ENCODE results near the gene OPCML. TPM values are rescaled to one million over a fixed set of nuclear protein-coding genes. Genes with fewer than 3 reads are reported as not detected.

Gene OPCML
- total RNA-seq, 1 experiment from 2014 or later = not detected

DNA sequence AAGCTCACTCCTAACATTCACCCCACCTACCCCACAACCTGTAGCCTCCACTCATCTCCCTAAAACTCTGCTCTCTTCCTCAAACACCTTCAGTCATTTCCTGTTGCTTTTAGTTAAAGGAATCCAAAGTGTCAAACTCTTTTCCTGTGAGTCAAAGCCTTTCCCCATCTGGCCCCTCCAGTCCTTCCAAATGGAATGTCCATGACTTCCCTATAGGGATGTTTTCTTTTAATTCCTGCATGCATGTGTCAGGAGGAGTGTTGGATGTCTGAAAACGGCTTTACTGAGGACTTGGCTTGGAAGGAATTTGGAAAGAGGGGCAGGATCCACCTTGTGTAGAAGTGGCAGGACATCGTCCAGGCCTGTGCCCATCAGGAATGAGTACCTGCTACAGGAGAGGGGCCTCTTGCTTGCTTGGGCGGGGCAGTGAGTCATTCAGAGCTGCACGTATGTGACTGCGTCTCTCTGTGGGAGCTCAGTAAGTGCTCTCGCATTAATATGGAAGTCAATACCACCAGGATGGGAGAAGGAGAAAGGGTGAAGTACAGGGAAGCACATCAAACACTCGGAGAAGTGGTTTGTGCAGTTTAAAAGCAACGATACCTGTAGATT lies 491.9 kb downstream of the OPCML start:
- DNase-seq (ENCODE audit: low read depth) = peak; percentile 70

DNA sequence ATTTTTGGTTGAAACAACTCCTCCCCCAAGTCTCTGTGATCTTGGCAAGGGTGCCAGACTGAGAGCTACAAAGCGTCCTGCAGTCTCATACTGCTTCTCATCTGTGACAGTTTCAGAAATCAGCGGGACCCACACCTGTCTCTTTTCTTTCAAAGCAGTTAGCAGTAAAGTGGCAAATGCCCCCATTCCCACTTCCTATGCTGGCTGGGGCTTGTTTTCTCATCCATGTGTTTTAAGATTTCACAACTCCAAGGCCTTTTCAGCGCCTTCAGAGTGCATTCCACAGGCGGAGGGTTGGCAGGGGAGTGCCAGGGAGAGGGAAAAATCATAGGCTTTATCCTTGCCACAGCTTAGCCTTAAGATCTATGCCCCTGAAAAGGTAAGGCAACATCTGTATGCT lies 493.5 kb downstream of the OPCML start:
- DNase-seq (ENCODE audit: low read depth) = no peak

DNA sequence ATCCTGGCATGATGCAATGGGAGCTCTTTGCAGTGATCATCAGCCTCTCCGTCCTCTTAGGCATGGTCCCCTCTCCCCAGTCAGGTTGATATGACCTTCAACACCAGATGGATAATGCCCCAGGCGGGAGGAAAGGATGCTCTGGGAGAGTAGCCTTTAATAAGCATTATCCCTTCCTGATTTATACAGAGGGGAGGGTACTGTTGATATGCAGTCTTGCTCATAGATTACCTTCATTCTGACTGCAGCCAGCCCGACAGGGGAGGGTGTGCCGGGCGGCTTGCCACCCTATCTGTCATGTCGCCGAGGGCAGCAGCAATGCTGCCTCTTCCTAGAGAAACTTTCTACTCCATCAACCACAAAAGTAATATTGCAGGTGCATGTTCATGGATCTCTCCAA lies 497.4 kb downstream of the OPCML start:
- DNase-seq (ENCODE audit: low read depth) = no peak

DNA sequence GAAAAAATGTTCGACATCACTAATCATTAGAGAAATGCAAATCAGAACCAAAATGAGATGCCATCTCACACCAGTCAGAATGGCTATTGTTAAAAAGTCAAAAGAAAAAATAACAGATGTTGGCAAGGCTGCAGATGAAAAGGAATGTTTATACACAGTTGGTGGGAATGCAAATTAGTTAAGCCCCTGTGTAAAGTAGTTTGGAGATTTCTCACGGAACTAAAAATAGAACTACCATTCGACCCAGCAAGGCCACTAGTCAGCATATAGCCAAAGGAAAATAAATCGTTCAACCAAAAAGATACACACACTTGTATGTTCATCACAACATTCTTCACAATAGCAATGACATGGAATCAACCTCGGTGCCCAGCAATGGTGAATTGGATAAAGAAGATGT lies 503.2 kb downstream of the OPCML start:
- DNase-seq (ENCODE audit: low read depth) = no peak

DNA sequence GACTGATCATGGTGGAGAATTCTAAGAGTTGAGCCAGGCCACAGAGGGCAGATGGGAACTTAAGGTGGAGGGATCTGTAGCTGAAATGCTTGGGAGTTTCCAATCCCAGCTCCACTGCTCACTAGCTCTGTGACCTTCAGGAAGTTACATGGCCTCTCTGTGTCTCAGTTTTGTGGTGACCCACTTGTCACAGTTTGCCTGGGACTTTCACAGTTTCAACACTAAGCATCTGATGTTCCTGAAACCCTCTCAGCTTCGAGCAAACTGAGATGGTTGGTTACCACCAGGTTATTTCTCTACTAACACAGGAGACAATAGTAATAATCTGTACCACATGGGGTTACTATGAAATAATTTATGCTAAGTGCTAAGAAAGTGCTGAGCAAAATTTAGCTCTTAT lies 505.3 kb downstream of the OPCML start:
- no peak for DNase-seq (ENCODE audit: low read depth)

DNA sequence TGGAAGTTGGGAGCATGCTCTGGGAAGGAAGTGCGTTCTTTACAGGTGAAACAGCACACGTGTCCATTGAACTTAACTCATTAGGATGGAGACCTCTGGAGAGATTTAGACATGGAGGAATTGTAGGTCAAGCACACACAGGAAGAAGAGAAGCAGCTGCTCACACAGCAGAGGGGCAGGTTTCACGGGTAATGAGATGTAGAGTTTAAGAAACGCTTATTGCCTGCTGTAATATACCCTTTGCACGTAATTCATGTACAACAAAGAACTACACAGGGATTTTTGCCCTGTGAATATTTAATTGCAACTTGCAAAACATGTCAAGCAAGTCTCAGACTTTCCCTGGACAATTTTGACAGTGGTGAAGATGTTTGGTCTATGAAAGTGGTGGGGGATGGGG lies 508.0 kb downstream of the OPCML start:
- DNase-seq (ENCODE audit: low read depth) = no peak

DNA sequence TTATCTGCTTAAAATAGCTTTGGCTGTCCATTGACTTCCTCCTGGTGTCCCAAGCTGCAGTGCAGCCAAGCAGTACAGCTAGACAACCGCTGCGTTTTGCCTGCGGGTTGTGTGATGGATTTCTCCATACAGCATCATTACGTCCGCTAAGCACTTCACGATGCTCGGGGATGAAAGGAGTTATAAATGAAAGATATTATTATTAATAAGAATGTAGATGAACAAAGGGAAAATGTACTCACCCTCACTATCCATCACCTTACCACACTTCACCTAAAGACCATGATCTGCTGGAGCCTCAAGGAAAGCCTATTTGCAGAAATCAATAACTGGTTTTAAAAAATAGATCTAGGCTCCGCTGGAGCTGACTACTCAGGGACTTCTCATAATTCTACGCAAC lies 509.1 kb downstream of the OPCML start:
- no peak for DNase-seq (ENCODE audit: low read depth)

DNA sequence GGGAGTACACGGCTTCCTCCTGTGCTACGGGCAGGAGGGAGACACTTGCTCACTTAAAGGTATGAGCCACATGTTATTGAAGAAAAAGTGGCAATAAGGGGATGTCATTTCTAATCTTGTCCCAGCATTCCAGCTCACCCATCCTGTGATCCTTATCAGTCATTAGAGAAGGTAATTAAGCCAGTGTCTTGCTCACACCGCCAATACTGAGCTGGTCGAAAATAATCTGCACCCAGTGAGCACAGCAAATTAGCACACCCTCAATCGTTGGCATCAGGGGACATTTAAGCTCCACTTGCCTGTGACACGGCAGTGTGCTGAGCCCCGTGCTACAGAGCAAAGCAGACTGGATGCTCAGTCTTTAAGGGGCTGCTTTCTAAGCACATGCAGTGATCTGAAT lies 510.7 kb downstream of the OPCML start:
- DNase-seq (ENCODE audit: low read depth) = no peak

DNA sequence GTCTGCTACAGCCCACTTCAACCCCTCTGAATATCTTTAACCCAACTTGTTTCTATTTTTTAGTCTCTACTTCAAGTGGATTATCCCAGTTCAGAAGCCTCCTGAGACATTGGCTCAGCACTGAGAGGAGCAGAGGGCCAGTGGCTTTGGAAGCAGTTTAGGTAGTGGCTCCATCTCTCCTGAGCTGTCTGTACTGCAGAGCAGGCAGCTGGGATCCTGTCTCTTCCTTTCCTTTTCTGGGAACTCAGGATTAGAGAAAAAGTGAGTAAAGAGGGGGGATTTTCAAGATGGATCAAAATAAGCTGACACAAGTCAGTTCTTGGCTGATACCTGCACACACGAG lies 512.0 kb downstream of the OPCML start:
- DNase-seq (ENCODE audit: low read depth) = no peak

DNA sequence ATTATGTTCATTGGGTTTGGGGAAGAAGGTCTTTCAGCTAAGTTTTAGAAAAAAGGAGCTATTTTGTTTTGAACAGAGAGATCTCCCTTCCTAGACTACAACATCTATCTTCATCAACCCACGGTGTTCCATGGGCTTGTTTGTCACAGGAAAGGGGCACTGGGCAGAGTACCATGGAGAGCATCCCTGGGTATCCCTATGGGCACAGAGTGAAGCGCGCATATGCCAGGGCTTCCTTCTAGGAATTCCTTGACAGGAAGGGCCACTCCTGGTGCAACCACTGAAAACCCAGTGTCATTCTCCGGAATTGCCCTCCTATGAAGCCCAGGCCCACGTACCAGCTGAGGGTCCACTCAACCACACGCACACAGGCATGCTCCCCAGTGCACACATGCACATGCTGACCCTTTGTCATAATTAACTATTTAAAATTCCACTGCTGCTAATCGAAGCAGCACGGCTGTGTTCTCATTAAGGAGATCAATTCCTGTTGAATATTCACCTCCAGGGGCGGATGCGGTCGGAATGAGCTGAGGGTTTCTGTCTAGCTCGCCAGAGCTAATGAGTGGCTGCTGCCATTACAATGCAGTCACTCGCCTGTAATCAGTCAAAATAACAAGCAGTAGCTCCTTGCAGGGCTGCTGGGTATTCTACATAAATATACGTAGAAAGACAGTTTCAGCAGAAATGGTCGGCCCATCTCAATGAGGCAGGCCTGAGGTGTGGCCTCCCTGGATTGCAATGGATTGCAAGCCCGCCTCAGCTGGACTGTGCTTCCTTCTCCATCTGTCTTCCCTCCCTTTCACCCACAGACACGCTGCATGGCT lies 512.5 kb downstream of the OPCML start:
- no peak for DNase-seq (ENCODE audit: low read depth)

DNA sequence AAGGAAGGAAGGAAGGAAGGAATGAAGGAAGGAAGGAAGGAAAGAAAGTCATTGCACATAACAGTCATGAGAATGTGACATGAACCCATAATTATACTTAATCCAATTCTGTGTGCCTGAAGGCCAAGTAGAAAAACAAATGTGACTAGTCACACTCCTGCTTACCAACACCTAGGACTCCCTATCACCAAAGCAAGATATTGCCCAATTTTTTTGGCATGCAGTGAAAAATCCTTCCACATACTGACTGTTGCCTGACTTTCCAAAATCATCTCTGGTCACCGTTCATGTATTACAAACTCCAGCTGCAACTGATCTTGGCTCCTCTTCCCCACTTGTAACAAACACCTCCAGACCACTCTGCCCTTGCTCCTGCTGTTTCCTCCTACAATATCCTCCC lies 516.8 kb downstream of the OPCML start:
- no peak for DNase-seq (ENCODE audit: low read depth)

DNA sequence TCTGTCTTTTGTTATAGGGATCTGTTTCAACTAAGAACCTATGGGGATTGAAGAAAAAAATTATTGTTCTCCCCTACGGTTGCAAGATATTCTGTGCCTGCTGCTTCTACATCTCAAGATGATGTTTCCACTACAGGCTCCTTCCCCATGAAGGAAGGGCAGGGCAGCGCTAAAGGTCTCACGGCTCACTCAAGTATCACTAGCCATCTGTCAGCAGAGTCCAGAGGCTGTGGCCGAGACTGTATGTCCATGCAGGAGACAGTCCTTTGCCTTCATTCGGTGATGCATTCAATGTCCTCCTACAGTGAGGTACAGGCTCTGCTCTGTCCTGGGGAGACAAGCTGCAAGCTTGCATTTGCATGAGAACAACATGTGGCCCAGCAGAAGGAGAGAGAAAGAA lies 518.0 kb downstream of the OPCML start:
- no peak for DNase-seq (ENCODE audit: low read depth)

DNA sequence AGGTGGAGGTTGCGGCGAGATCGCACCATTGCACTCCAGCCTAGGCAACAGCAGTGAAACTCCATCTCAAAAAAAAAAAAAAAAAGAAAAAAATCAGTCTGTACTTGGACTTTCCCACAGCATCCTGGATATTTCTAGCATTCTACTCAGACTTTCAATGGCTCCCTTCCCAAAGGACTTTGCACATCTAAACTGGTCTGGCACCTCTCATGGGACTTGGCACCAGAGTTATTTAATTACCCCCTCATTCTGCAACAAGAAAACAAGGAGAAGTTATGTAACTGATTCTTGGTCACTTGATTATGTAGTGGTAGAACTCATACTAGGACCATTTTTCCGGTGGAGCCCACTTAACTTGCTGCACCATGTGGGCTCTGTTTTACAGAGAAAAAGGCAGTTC lies 519.5 kb downstream of the OPCML start:
- DNase-seq (ENCODE audit: low read depth) = no peak

DNA sequence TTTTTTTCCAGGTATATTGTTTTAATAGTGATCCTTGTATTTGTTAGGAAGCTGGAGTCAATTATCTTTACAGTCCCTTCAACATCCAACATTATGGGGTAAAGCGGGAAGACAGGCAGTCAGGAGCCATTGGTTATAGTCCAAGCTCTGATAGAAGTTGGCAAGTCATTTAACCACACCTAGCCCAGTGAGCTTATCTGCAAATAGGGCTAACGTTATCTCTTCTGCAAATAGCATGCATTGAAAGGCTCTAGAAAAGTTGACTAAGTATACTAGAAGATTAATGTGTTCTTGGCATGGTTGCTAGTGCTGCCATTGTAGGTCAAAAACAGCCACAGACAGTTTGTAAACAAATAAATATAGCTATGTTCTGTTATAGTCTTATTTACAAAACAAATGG lies 520.7 kb downstream of the OPCML start:
- no peak for DNase-seq (ENCODE audit: low read depth)

DNA sequence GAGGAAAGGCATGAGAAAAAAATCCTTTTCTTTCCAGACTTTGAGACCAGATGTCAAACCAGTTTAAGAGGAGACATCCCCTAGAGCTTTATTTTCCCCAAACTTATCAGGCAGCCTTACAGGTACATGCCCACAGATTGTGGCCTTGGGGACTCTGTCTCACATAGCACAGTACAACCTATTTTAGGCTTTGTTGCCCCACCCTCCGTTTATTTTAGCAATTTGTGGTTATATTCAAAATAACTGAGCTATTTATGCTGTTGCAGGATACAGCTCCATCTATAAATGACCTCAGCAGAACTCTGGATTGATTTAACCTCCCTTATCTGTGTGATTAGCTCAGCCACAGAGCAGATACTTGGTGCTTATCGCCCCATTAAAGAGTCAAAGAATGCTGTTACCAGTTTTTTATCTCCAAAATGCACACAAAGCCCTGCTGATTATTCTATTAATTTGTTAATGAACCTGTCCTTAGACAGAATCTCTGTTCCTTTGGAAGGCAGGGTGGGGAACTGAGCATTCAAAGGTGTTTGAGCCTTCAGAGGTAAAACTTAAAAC lies 525.2 kb downstream of the OPCML start:
- no peak for DNase-seq (ENCODE audit: low read depth)

DNA sequence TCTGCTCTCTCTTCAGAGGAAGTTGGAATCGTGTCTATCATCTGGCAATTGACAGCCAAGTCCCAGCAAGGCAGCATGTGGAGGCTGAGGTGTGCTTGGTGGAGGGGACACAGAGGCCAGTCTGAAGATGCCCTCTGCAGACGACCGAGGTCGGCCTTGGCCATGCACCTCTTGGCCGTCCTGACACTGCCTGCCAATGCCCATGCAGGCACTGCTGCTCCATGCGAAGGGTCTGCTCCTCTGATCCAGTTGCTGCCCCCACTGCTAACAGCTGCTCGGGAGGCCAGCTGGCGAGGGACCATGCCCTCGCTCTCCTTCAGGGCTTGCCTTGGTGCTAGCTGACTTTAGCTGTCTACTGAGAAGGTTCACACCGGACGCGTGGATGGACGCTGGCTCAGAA lies 527.9 kb downstream of the OPCML start:
- DNase-seq (ENCODE audit: low read depth) = no peak

DNA sequence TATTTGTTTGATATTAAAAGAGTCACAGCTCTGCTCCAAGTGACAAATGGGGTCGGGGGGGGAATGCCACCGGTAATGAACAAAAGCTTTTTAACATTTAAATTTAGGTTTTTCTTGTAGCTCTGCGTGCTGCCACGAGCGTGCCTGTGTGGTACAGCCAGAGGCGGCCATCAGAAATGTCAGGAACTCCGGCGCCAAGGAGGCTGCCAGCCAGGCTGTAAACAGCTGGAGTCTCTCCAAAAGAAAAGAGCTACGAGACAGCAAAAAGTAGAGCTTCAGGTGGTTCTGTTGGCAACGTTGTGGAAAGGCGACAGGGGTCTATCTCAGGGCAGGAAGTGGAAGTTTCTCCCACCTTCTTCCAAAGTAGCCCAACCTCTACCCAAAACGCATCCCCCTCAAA lies 532.8 kb downstream of the OPCML start:
- DNase-seq (ENCODE audit: low read depth) = no peak

DNA sequence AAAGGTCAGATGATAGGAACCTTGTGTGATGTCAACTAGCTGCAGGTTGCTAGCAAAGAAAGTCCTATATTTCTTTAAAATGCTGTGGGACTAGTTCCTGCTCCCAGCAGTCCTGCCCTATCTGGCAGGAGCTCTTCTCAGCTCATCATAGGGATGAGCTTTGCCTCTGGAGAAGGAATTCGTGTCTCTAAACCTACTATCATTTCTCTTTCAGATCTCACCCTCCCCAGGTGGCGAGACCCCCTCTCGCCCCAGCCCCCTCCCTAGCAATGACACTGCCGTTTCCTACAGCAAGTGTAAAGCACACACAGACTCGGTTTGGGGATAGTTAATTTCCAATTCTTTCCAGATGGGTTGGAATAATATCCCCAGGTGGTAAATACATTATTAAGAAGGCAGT lies 533.3 kb downstream of the OPCML start:
- DNase-seq (ENCODE audit: low read depth) = no peak

DNA sequence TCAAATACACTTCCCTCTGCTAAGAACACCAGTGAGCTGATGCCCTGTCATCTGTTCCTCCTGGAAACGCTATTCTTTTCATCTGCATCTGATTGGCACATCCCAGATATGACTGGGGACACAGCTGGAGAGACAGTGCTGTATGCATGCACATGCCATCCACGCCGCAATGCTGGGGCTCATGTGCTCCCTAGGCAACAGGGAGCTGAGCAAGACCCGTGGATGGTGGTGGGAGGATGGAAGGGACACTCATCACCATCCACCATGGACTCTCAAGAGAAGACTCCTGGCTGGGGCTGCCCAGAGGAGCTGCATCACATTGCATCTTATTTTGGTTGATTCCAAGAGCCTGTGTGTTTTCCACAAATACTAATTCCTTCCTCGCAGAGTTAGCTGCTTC lies 534.9 kb downstream of the OPCML start:
- no peak for DNase-seq (ENCODE audit: low read depth)

DNA sequence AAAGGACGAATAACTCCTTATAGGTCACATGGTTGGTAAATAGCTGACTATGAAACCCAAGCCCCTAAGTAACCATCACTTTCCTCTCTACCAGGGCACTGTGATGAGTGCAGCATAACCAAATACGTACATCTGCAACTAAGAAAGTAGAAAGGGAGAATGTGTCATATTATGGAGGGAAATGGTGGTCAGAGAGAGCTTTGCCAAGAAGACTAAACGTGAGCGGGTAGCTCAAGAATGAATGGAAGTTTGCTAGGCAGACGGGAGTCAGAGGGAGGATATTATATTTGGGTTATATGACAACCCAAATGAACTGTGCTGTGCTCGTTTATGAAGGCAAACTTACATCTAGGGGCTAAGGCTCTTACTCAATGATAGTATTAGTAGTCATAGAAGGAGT lies 537.3 kb downstream of the OPCML start:
- DNase-seq (ENCODE audit: low read depth) = no peak

DNA sequence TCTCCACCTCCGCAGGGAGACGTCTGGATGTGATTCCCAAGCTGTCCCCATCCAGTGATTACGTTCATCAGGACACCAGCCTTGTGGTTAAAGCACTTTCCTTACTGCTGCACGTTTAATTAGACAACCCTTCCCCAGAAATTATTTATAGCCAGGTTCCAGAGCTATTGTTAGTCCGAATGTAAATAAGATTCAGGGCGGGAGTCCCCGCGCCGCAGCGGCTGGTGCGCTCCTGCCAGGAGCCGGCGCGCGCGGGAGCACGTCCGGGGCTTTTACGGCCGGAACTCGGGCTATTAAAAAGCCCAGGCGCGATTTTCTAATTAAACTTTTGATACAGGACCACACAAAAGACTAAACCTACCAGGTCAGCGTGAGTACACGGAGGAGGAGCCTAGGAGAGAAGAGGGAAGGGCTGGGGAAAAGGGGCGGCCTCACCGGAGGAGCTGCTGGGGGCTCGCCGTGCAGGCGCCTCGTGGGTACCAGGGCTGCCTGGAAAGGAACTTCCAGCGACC lies 538.3 kb downstream of the OPCML start:
- DNase-seq (ENCODE audit: low read depth) = no peak

DNA sequence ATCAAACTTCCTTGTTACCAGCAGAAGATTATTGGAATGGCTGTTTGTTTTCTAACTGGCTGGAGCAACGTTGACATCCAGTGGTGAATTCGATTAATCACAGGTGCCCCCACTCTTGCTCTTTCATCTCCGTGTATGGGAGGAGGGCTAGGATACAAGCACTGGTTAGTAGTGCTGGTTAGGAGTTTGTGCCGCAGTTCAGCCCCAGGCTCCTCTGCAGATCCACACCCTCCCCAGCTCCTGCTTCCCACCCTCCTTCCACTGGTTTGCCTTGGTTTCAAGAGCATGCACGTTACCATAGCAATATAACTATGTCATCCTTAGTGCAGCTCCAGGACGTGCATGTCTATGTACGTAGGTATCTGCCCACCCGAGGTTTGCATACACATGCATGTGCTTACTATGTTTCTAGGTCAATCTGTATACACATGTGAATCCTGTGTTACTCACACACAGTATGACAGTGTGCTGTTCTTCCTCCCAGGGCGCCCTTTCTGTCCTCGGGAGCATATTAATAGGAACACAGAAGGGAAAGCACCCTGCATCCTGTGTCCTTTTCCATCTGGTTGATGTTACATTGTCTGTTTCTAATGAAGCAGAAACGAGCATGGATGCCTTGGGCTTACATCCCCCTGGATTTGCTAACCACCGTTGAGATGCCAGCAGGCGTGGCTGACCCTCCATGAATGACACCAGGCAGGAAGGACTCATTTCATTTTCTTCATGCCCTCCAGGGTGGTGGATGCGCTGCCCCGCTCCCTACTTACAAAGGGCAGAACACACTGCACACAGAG lies 539.3 kb downstream of the OPCML start:
- peak; percentile 13 for DNase-seq (ENCODE audit: low read depth)

DNA sequence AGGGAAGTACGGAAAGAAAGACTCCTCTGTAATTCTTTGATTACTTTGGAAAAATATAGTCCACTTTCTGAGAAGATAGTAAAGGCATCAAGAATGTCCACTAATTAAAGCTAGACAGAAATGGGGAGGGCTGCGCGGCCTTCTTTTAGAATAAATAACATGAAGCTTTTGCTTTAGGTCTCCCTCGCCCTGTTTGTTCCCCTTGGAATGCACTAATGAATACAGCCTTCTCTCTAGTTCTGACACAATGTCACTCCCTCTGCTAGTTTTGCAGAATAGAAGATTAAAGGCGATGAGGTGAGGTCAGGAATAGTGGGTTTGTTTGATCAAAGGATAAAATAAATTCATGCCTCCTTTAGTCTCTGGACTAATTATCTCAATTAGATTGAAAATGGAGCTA lies 543.9 kb downstream of the OPCML start:
- no peak for DNase-seq (ENCODE audit: low read depth)

Data from Daoy (cell line).